H1 (cell line): ENCODE measurements around the gene ELAVL1. TPM values are rescaled to one million over a fixed set of nuclear protein-coding genes. Genes with fewer than 3 reads are reported as not detected.

Experiments
- CTCF ChIA-PET: fragments of 300-600 bp; sonication (Branson Sonifier 250); formaldehyde crosslinking; loops from one replicate; lab custom pipeline; 2021; ENCODE audit not compliant: partially characterized antibody; lab: Charles Lee
- POLR2A ChIA-PET: fragments of 300-600 bp; sonication (Branson Sonifier 250); formaldehyde crosslinking; loops from one replicate; lab custom pipeline; 2021; ENCODE audit warnings: inconsistent platforms; ENCODE audit not compliant: partially characterized antibody; lab: Charles Lee
- DNase-seq, 2 experiments: peaks; one replicate each; pipeline versions ENCODE4 v3.0.0 to v3.0.0-alpha.2; 2010 to 2022; ENCODE audit warnings: low spot score in 2 of 2, low read depth in 1 of 2, mixed read lengths in 1 of 2
- FAIRE-seq: peaks from 2 replicates; lab custom pipeline; 2011; peaks lifted over from hg19 to GRCh38; lab: Jason Lieb, UNC
- H2AFZ ChIP-seq: 2 replicates; pipeline ENCODE4 v1.8.1; 2012; ENCODE audit warnings: low read length, inconsistent platforms
- H2AK5ac ChIP-seq: 2 replicates; pipeline ENCODE4 v1.6.1; 2013; ENCODE audit warnings: low read depth, low read length
- H2BK120ac ChIP-seq: replicated peaks from 2 replicates; pipeline ENCODE3; 2013; ENCODE audit warnings: low read depth, low read length, inconsistent platforms
- H2BK12ac ChIP-seq: 2 replicates; pipeline ENCODE4 v1.6.1; 2013; ENCODE audit warnings: low read depth, low read length
- H2BK15ac ChIP-seq: 2 replicates; pipeline ENCODE4 v1.6.1; 2013; ENCODE audit warnings: low read length
- H2BK20ac ChIP-seq: 2 replicates; pipeline ENCODE4 v1.6.1; 2013; ENCODE audit warnings: low read length
- H2BK5ac ChIP-seq: 2 replicates; pipeline ENCODE4 v1.6.1; 2013; ENCODE audit warnings: low read depth, low read length
- H3K14ac ChIP-seq: 2 replicates; pipeline ENCODE4 v1.6.1; 2013; ENCODE audit warnings: inconsistent platforms; ENCODE audit not compliant: insufficient read length
- H3K18ac ChIP-seq: 2 replicates; pipeline ENCODE4 v1.6.1; 2013; ENCODE audit warnings: low read length; ENCODE audit errors: extremely low read depth
- H3K23ac ChIP-seq: 2 replicates; pipeline ENCODE4 v1.6.1; 2013; ENCODE audit warnings: inconsistent platforms; ENCODE audit not compliant: insufficient read length
- H3K23me2 ChIP-seq: 2 replicates; pipeline ENCODE4 v1.6.1; 2013; ENCODE audit warnings: low read depth, low read length
- H3K27ac ChIP-seq: 2 replicates; pipeline ENCODE4 v1.6.1; 2011; ENCODE audit warnings: low read depth, low read length, inconsistent platforms
- H3K27me3 ChIP-seq, 4 experiments: replicated peaks in 1 of 4; 1 replicate in 1 of 4; 2 replicates in 3 of 4; pipeline versions ENCODE4 v1.6.1 to v1.8.1; 2011 to 2013; ENCODE audit warnings: low read length in 3 of 4, mild to moderate bottlenecking in 3 of 4, inconsistent platforms in 2 of 4, mixed read lengths in 2 of 4, moderate library complexity in 1 of 4; ENCODE audit not compliant: control insufficient read depth in 3 of 4, insufficient read depth in 3 of 4; ENCODE audit errors: extremely low read depth in 1 of 4
- H3K36me3 ChIP-seq, 4 experiments: 2 replicates each; pipeline versions ENCODE4 v1.6.1 to v1.8.1; 2011 to 2013; ENCODE audit warnings: mild to moderate bottlenecking in 4 of 4, low read length in 3 of 4, moderate library complexity in 2 of 4, control low read depth in 1 of 4, inconsistent platforms in 1 of 4; ENCODE audit not compliant: insufficient read depth in 4 of 4, control insufficient read depth in 2 of 4
- H3K4ac ChIP-seq: replicated peaks from 2 replicates; pipeline ENCODE3; 2013; ENCODE audit warnings: low read length, low read depth, mixed read lengths, inconsistent platforms; ENCODE audit not compliant: insufficient read length
- H3K4me1 ChIP-seq, 4 experiments: replicated peaks in 1 of 4; 1 replicate in 1 of 4; 2 replicates in 3 of 4; pipeline versions ENCODE4 v1.6.1 to v1.8.1; 2011 to 2013; ENCODE audit warnings: low read length in 3 of 4, inconsistent platforms in 2 of 4, mixed read lengths in 1 of 4; ENCODE audit not compliant: insufficient read depth in 4 of 4, control insufficient read depth in 3 of 4
- H3K4me2 ChIP-seq, 2 experiments: 2 replicates each; pipeline versions ENCODE4 v1.6.1 to v1.8.1; 2011 to 2013; ENCODE audit warnings: low read depth in 2 of 2, low read length in 2 of 2, control low read depth in 1 of 2, inconsistent platforms in 1 of 2, mild to moderate bottlenecking in 1 of 2; ENCODE audit not compliant: insufficient read depth in 1 of 2
- H3K4me3 ChIP-seq, 4 experiments: fragments of 200-600, 300-600 bp in 1 of 4; sonication (generic), shearing (Covaris generic), sonication (Bioruptor Twin) in 1 of 4; 2 replicates each; pipeline versions ENCODE4 v1.5.1 to v1.8.1; 2011 to 2016; ENCODE audit warnings: low read length in 4 of 4, low read depth in 3 of 4, control low read depth in 2 of 4, inconsistent platforms in 2 of 4, mild to moderate bottlenecking in 2 of 4, mixed read lengths in 1 of 4, moderate library complexity in 1 of 4; ENCODE audit not compliant: insufficient read depth in 2 of 4; ENCODE audit errors: extremely low read depth in 1 of 4
- H3K56ac ChIP-seq: replicated peaks from 2 replicates; pipeline ENCODE3; 2013; ENCODE audit warnings: low read depth, mild to moderate bottlenecking, mixed read lengths, low read length, inconsistent platforms; ENCODE audit not compliant: insufficient read length
- H3K79me1 ChIP-seq: 2 replicates; pipeline ENCODE4 v1.6.1; 2013; ENCODE audit warnings: low read depth, low read length, control low read depth
- H3K79me2 ChIP-seq, 2 experiments: 2 replicates each; pipeline versions ENCODE4 v1.6.1 to v1.8.1; 2012 to 2013; ENCODE audit warnings: low read length in 2 of 2, mild to moderate bottlenecking in 2 of 2, inconsistent platforms in 1 of 2; ENCODE audit not compliant: insufficient read depth in 2 of 2, control insufficient read depth in 1 of 2
- H3K9ac ChIP-seq, 4 experiments: replicated peaks in 1 of 4; 1 replicate in 1 of 4; 2 replicates in 3 of 4; pipeline versions ENCODE4 v1.6.1 to v1.8.1; 2011 to 2013; ENCODE audit warnings: low read depth in 3 of 4, low read length in 3 of 4, control low read depth in 2 of 4, mild to moderate bottlenecking in 2 of 4, moderate library complexity in 2 of 4, inconsistent platforms in 1 of 4; ENCODE audit errors: extremely low read depth in 1 of 4
- H3K9me3 ChIP-seq, 2 experiments: 2 replicates each; pipeline versions ENCODE4 v1.6.1 to v1.8.1; 2012 to 2013; ENCODE audit warnings: mild to moderate bottlenecking in 2 of 2, moderate library complexity in 2 of 2, control low read depth in 1 of 2, inconsistent platforms in 1 of 2, low read depth in 1 of 2, low read length in 1 of 2, mixed read lengths in 1 of 2; ENCODE audit not compliant: insufficient read depth in 2 of 2
- H4K20me1 ChIP-seq, 2 experiments: replicated peaks in 1 of 2; 2 replicates each; pipeline versions ENCODE3 to v1.8.1; 2011 to 2013; ENCODE audit warnings: inconsistent platforms in 2 of 2, low read length in 2 of 2, mild to moderate bottlenecking in 1 of 2; ENCODE audit not compliant: insufficient read depth in 2 of 2, control insufficient read depth in 1 of 2
- H4K5ac ChIP-seq: 2 replicates; pipeline ENCODE4 v1.6.1; 2013; ENCODE audit warnings: low read length, low read depth, mixed read lengths, inconsistent platforms; ENCODE audit not compliant: insufficient read length
- H4K8ac ChIP-seq: 2 replicates; pipeline ENCODE4 v1.8.0; 2013; ENCODE audit warnings: mild to moderate bottlenecking, moderate library complexity, low read length, inconsistent platforms; ENCODE audit not compliant: insufficient read depth; ENCODE audit errors: extremely low read depth
- H4K91ac ChIP-seq: replicated peaks from 2 replicates; pipeline ENCODE3; 2013; ENCODE audit warnings: low read length, mixed read lengths, inconsistent platforms; ENCODE audit not compliant: insufficient read length
- ATF3 ChIP-seq: IDR thresholded peaks from 2 replicates; pipeline ENCODE4 v1.6.1; 2011; ENCODE audit warnings: low read depth, mild to moderate bottlenecking, low read length; ENCODE audit not compliant: insufficient read depth
- BRCA1 ChIP-seq: IDR thresholded peaks from 2 replicates; pipeline ENCODE4 v1.6.1; 2012; ENCODE audit warnings: low read depth, low read length, improper control_type of control experiment
- FOSL1 ChIP-seq: IDR thresholded peaks from 2 replicates; pipeline ENCODE4 v1.6.1; 2011; ENCODE audit warnings: mild to moderate bottlenecking, low read depth, low read length, moderate library complexity; ENCODE audit not compliant: insufficient read depth
- JUN ChIP-seq: IDR thresholded peaks from 2 replicates; pipeline ENCODE4 v1.6.1; 2011; ENCODE audit warnings: low read depth, mild to moderate bottlenecking, improper control_type of control experiment, low read length
- JUND ChIP-seq: IDR thresholded peaks from 2 replicates; pipeline ENCODE4 v1.6.1; 2011; ENCODE audit warnings: mild to moderate bottlenecking, improper control_type of control experiment, low read length
- KDM5A ChIP-seq: fragments of 200-600 bp; IDR thresholded peaks from 2 replicates; pipeline ENCODE4 v1.7.1; 2012; ENCODE audit warnings: mild to moderate bottlenecking, low read length, inconsistent platforms, mixed read lengths
- MAFK ChIP-seq: IDR thresholded peaks from 2 replicates; pipeline ENCODE4 v1.6.1; 2012; ENCODE audit warnings: low read depth, mild to moderate bottlenecking, improper control_type of control experiment, low read length
- SIN3A ChIP-seq, 2 experiments: IDR thresholded peaks in 1 of 2; conservative IDR thresholded peaks in 1 of 2; 2 replicates each; pipeline ENCODE4 v1.6.1; 2011 to 2012; ENCODE audit warnings: low read length in 2 of 2, improper control_type of control experiment in 1 of 2, low read depth in 1 of 2, mild to moderate bottlenecking in 1 of 2
- SIX5 ChIP-seq: IDR thresholded peaks from 2 replicates; pipeline ENCODE4 v1.6.1; 2011; ENCODE audit warnings: mild to moderate bottlenecking, low read depth, low read length
- TCF12 ChIP-seq: IDR thresholded peaks from 2 replicates; pipeline ENCODE4 v1.6.1; 2011; ENCODE audit warnings: low read depth, mild to moderate bottlenecking, low read length
- ZNF274 ChIP-seq: IDR thresholded peaks from 2 replicates; pipeline ENCODE4 v1.7.0; 2012; ENCODE audit warnings: low read length, borderline replicate concordance; ENCODE audit errors: extremely low read depth
- WGBS, 2 experiments: shearing (Covaris generic) in 1 of 2; methylation state at CpG; one replicate each; pipeline versions ENCODE4 v1.1.6 to v1.1.7; 2013 to 2015; ENCODE audit warnings: low lambda C conversion rate in 2 of 2, mixed read lengths in 2 of 2, inconsistent platforms in 1 of 2, low coverage in 1 of 2, missing lambda C conversion rate in 1 of 2; ENCODE audit not compliant: insufficient replicate concordance in 2 of 2, insufficient coverage in 1 of 2, insufficient read length in 1 of 2; ENCODE audit errors: extremely low coverage in 1 of 2, missing lambda C conversion rate in 1 of 2; 5-methylcytosine and 5-hydroxymethylcytosine counted together
- polyA plus RNA-seq, 7 experiments: library from polyadenylated mRNA; depleted of rRNA in 3 of 7; stranded (reverse) in 5 of 7; unstranded in 2 of 7; fragments of >200 nt in 5 of 7; fragments of 200-250 nt in 2 of 7; gene quantifications; 1 replicate in 5 of 7; 2 replicates in 1 of 7; 4 replicates in 1 of 7; pipeline versions ENCODE4 v1.2.1 to v1.2.3, GENCODE V29; 2011 to 2013; ENCODE audit warnings: missing spikeins in 2 of 7, mixed read lengths in 2 of 7
- total RNA-seq: library from RNA; stranded (reverse); fragmentation: NEBNext Ultra II Directional; extraction: Animal tissue kit (Norgen Biotek cat#: 25700); gene quantifications from 2 replicates; pipeline ENCODE4 v1.2.1, GENCODE V29; 2021

Gene ELAVL1
- total and polyA plus RNA-seq, 2 of the 8 experiments (the other 6 are each of a cell fraction or from before 2014, with no cell fraction given) = 56.7 to 163 TPM

DNA sequence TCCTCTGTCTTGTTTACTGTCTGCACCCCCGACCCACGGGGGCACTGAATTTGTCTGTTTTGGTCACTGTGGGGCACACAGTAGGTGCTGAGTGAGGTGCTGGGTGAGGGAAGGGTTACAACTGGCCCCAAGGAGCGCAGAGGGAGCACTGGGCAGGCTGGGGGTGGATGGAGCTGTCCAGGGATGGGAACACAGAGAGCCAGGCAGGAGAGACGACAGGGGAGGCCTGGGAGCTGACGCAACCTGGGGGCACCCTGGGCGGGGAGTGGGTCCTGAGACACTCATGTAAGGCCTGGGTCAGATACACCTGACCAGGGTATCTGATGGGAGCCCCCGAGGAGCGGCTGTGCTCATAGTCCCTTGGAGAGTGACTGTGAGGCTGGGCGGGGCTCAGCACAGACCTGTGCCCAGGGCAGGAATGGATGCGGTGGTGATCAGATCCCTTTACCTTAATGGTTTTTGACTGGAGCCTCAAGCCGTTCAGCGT, 24.8 kb downstream of the ELAVL1 start:
- Histone ChIP-seq H2AFZ (no peak overlapping the region), H4K20me1 (peaks cover 37 to 57% of the 10 kb centered on the region in 2 experiments), H3K27ac (peak overlapping the region; percentile 45; the same call in 1 of the 2 replicates), H3K56ac (no peak overlapping the region), H2BK20ac (no peak overlapping the region), H2BK15ac (no peak overlapping the region), H3K23me2 (no peaks in the 10 kb centered on the region), H3K79me1 (peaks cover 35% of the 10 kb centered on the region), H3K4ac (no peak overlapping the region), H3K27me3 (no peaks in the 10 kb centered on the region), H3K4me3 (no peak overlapping the region), H3K4me2 (no peak overlapping the region), H4K91ac (no peak overlapping the region), H3K9ac (no peak overlapping the region), H3K79me2 (peaks cover 0 to 24% of the 10 kb centered on the region in 2 experiments; a peak in 1 of 4 replicates), H3K14ac (no peak overlapping the region), H4K8ac (no peak overlapping the region; the same call in 1 of the 2 replicates), H3K23ac (no peak overlapping the region), H2BK12ac (no peak overlapping the region), H3K9me3 (no peaks in the 10 kb centered on the region), H2BK120ac (no peak overlapping the region), H2BK5ac (no peak overlapping the region), H4K5ac (no peak overlapping the region), H2AK5ac (no peak overlapping the region), H3K36me3 (peaks cover 22 to 75% (median 51%) of the 10 kb centered on the region in 4 experiments), H3K4me1 (no peaks in the 10 kb centered on the region), H3K18ac (no peak overlapping the region)
- TF ChIP-seq FOSL1 (no peak), ATF3 (no peak), JUN (no peak), MAFK (no peak), BRCA1 (no peak), ZNF274 (no peak), SIN3A (conservative IDR thresholded peaks at IDR 0.05 in 1 of 2, IDR thresholded peaks at IDR 0.05 in 1 of 2; ENCODE audit: low read depth in 1 of 2, low read length in 2 of 2) (no peak), JUND (no peak), KDM5A (no peak), TCF12 (no peak), SIX5 (no peak)
- WGBS, 2 experiments = 82% methylated on average over 12 of the region's 12 CpGs; no CpG with 5 or more reads in 1 of the 2 experiments
- ChIA-PET CTCF (interaction anchor here (0.9 kb wide), 1 partner anchor 104 kb away, joined by 4 read pairs; no protein-coding TSS in a partner anchor), POLR2A (no interaction called here)
- FAIRE-seq (no peak), DNase-seq (no peak)
